ENCODE measurements around the gene CD4.
"Not testable (repeated sequence)": the region's sequence is repeated elsewhere in the genome, so short reads cannot be mapped to it uniquely, and the experiment has no call there.

CD4 gene

GRCh38 chr12:6845395-6845794, 56.1 kb downstream of the CD4 start:
- no peak for DNase-seq (ENCODE audit: low read depth in 2 of 2)

DNA sequence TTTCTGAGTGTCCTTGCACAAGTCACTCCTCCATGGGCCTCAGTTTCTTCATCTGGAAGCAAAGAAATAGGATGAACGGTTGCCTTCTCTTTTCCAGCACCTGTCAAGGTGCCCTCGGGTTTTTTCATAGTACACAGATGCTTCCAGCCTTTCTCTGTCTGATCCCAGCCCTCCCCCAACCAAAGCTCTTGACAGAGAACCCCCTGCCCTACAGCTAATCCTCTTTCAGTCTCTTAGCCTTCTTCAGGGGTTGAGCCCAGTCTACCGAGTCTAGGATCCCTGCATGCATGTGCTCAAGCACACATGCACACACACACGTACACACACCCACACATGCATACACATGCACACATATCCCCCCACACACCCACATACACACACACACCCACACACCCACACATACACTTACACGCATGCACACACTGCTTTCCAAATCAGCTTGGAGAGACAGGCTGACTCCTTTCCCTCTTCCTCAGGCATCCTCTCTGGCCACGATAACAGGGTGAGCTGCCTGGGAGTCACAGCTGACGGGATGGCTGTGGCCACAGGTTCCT, 57.1 kb downstream of the CD4 start:
- DNase-seq (ENCODE audit: low read depth in 2 of 2) = no peak

DNA sequence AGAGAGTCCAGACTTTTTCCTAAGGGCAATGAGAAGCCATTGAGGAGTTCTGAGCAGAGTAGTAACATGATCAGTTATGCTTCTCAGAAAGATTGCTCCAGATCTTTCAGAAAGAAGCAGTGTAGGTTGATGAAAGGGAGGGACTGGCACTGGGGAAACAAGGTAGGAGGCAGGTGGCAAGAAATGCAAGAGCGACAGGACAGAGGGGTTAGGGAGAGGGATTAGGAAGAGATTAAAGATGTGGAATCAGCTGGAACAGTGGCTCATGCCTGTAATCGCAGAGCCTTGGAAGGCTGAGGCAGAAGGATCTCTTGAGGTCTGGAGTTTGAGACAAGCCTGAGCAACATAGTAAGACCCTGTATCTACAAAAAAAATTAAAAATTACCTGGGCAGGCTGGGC, 58.3 kb downstream of the CD4 start:
- no peak for DNase-seq (ENCODE audit: low read depth in 2 of 2)

DNA sequence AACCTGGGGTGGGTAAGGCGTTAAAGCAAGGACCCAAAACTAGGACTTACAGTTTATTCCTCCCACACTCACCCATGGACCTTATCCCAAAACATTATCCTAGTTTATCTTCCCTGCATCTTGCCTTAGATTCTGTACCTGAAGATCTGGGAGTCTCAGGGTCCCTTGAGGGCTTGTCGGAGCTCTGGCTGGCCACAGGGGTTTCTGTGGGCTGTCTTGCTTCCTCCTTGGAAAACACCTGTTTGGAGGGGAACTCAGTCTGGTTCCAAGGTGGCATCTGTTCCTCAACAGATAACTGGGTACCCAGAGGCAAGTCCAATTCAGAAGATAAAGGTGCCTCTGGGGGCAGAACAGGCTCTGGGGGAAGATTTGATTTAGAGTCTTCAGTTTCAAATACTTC, 60.1 kb downstream of the CD4 start:
- no peak for DNase-seq (ENCODE audit: low read depth in 2 of 2)

DNA sequence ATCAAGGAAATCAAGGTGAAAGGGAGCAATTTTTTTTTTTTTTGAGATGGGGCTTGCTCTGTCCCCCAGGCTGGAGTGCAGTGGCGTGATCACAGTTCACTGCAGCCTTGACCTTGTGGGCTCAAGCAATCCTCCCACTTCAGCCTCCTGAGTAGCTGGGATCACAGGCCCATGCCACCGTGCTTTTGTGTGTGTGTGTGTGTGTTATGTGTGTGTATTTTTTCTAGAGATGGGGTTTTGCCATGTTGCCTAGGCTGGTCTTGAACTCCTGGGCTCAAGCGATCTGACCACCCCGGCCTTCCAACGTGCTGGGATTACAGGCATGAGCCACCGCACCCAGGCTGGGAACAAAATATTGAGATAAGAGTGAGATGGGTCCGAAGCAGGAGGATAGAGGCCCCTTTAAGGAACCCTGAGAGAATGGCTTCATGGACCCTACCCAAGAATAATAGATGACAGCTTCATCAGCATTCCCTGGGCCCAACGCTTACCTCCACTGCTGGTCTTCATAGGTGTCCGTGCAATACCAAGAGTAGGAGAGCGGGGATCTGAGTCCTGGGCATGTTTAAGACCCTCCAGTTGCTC, 60.7 kb downstream of the CD4 start:
- no peak for DNase-seq (ENCODE audit: low read depth in 2 of 2)

GRCh38 chr12:6850796-6851152, 61.4 kb downstream of the CD4 start:
- DNase-seq (ENCODE audit: low read depth in 2 of 2) = no peak

- DNase-seq (ENCODE audit: low read depth in 2 of 2) = peak; percentile 94 to 96
Observed at GRCh38 chr12:6851153-6851920, 62.0 kb downstream of the CD4 start, which contains the start of gene CDCA3. TSS of gene CDCA3 (minus strand) at chr12:6851286. CDS start at chr12:6850952, 334 bp downstream.

- DNase-seq (ENCODE audit: low read depth in 2 of 2) = peak; percentile 93 to 98
Observed at GRCh38 chr12:6851921-6852650, 62.8 kb downstream of the CD4 start, which contains the start of gene USP5. TSS of gene USP5 (plus strand) at chr12:6852150. CDS start at chr12:6852180, 30 bp downstream.

DNA sequence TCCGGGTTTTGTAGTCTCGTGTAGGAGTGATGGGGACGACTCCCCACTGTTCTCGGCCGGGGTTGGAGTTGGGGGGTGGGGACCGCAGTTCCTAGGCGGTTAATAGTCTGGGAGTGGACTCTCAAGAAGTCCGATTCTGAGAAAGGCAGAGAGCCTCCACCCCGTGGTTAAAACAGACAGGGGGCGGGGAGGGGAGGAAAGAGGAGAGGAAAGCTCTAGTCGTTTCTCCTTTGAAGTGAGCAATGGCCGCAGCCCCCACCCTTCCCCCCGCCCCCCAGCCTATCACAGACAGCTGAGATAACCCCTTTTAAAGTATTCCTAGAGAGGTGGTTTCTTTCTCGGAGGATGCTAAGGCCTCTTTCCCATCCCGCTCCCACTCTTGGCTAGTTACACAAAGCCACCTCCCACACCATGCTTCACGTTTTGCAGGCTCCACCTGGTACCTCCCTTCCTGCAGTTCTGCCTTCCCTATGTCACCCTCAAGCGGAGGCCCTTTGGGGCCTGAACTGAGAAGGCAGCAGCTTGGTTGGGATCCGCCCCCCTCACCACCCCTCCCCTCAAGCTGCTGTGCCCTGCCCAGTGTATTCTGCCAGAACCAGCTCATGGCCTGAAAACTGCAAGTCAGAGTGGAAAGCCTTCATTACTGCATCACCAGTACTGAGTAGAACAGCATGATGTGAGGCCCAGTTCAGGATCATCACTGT, 63.5 kb downstream of the CD4 start:
- DNase-seq (ENCODE audit: low read depth in 2 of 2) = peak; percentile 64 to 72

- DNase-seq (ENCODE audit: low read depth in 2 of 2) = no peak
Observed at GRCh38 chr12:6853626-6854025, 64.3 kb downstream of the CD4 start.

DNA sequence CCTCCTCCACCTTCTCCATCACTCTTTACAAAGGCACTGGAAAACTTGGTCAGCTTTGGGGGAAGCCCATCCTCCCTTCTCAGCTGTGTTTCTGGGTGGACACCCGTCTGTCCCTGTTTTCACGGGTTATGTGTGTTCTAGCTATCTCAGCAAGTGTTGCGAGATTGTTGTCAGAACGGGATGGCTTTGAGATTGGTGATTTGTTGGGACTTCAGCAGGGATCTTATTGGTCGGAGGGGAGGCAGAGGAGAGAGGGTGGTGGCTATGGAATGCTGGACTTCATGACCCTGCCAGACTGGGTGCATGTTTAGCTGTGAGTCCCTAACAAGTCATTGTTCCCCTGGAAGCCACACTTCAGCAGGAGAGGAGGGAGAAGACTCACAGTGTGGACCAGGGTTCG, 64.7 kb downstream of the CD4 start:
- DNase-seq (ENCODE audit: low read depth in 2 of 2) = no peak

DNA sequence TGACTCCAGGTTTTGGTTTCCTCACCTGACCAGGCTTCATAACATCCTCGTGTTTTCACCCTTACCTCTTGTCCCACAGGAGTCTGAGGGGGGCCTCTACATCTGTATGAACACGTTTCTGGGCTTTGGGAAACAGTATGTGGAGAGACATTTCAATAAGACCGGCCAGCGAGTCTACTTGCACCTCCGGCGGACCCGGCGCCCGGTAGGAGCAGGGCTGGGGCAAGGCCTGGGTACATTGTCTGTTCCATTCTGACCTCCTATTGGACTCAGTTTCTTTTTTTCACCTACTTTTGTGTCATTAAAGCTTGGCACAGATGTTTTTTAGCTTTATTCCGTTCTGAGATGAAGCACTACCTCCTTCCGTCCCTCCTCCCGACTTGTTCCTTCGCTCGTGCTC, 66.0 kb downstream of the CD4 start:
- DNase-seq (ENCODE audit: low read depth in 2 of 2) = no peak

DNA sequence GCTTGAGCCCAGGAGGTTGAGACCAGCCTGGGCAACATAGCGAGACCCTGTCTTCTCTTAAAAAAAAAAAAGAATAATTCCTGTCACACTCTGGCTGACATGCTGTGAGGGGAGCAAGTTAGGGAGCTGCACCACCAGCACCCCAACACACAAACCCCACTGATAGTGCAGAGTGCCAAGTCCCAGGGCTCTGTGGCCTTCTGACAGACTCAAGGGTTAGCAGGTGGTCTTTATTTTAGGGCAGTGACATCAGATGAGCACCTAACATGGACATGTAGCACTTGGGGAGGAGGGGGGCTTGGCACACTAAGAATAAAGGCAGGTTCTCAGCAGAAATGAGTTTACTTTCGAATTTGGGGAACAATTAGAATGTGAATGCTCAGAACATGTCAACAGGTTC, 69.5 kb downstream of the CD4 start:
- DNase-seq (ENCODE audit: low read depth in 2 of 2) = no peak

- DNase-seq (ENCODE audit: low read depth in 2 of 2) = no peak
Observed at GRCh38 chr12:6860116-6860515, 70.8 kb downstream of the CD4 start.

- DNase-seq (ENCODE audit: low read depth in 2 of 2) = no peak
Observed at GRCh38 chr12:6860942-6861341, 71.6 kb downstream of the CD4 start.

DNA sequence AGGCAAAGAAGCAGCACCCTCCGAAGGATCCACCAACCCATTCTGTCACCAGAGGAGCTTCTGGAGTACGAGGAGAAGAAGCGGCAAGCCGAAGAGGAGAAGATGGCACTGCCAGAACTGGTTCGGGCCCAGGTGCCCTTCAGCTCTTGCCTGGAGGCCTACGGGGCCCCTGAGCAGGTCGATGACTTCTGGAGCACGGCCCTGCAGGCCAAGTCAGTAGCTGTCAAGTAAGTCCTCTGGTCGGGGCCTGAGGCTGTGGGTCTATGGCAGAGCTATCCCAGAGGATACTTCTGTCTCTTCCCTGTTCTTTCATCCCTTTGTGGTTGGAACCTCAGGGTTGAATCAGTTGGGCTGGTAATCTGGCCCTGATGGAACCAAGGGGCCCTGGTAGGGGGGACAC, 72.1 kb downstream of the CD4 start:
- no peak for DNase-seq (ENCODE audit: low read depth in 2 of 2)

DNA sequence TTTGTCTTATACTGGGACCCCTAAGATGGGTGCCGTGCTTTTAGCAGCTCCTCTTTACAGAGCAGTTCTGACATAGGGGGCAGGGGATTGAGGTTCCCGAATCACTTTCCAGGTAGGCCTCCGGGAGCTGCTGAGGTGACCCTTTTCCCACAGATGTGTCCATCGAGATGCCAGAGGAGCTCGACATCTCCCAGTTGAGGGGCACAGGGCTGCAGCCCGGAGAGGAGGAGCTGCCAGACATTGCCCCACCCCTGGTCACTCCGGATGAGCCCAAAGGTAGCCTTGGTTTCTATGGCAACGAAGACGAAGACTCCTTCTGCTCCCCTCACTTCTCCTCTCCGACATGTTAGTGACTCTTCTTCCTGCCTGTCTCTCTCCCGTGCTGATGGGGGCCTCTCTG, 73.7 kb downstream of the CD4 start:
- DNase-seq (ENCODE audit: low read depth in 2 of 2) = no peak

DNA sequence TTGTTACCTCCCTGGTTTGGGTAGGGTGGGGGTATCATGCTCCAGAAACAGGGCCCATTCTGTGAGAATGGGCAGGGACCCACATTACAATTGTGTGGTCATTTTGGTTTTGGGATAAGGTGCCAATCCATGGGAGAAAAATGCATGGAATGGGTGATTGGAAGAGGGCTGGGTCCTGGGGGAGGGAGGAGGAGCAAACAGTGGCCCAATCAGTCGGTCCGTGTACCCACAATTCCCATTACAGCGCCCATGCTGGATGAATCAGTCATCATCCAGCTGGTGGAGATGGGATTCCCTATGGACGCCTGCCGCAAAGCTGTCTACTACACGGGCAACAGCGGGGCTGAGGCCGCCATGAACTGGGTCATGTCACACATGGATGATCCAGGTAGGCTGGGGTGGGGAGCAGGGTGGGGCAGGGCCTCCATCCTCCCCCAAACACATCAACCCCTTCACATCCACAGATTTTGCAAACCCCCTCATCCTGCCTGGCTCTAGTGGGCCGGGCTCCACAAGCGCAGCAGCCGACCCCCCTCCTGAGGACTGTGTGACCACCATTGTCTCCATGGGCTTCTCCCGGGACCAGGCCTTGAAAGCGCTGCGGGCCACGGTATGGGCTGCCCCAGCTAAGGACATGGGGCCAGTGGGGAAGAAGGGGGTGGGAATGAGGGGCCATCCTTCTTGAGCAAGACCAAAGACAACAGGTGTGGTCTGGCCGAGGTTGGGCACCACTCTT, 74.4 kb downstream of the CD4 start:
- no peak for DNase-seq (ENCODE audit: low read depth in 2 of 2)

DNA sequence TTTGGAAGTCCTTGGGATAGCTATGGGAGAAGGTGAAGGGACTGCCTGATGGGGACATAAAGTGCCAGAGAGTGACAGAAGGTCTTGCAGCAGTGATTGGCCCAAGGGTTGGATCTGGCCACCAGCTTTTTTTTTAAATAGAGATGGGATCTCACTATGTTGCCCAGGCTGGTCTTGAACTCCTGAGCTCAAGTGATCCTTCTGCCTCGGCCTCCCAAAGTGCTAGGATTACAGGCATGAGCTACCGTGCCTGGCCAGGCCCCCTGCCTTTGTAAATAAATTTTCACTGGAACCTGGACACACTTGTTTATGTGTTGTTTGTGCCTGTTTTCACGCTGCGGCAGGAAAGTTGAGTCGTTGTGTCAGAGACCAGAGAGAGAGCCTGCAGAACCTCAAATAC, 76.0 kb downstream of the CD4 start:
- not testable (repeated sequence) for DNase-seq (ENCODE audit: low read depth in 2 of 2)

DNA sequence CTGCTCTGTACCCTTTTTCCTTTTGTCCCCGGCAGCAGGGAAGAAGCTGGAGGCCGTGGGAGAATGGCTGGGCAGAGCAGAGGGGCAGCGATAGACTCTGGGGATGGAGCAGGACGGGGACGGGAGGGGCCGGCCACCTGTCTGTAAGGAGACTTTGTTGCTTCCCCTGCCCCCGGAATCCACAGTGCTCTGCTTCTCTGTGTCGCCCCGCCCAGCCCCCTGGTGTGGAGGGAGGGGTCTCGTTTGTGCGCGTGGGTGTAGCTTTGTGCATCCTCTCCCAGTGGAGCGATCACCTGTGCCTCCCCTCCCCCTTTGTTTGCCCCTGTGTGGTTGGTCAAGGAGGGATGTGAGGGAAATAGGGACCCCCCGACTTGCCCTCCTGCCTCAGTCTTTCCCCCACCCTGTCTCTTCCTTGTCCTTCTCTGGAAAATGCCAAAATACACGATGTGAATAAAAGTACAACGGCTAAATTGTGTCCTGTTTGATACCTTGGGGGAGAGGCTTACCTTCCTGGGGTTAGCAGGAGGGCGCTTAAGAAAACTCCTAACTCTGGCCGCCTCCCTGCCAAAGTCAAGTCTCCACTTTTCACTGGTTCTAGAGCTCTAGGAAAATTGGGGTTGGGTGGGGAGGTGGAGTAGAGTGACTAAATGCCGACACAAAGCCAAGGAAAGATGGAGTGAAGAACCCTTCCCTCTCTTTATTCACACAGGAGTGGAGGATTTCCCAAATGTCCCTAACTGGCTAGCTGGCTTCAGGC, 77.0 kb downstream of the CD4 start:
- no peak for DNase-seq (ENCODE audit: low read depth in 2 of 2)

Measured in stimulated activated CD4-positive, alpha-beta T cell treated with anti-CD3 and anti-CD28 coated beads, Interleukin-4, amount 100 ng/mL, for 48 hours (primary cell).